Activated CD8-positive, alpha-beta memory T cell treated with anti-CD3 and anti-CD28 coated beads for 48 hours (primary cell): Measurements from ENCODE around the gene PSKH1.

Experiments used
- DNase-seq, 3 experiments: peaks; one replicate each; pipeline ENCODE4 v3.0.0-alpha.2; 2020; ENCODE audit warnings: low read depth in 2 of 3, low spot score in 2 of 3

Gene PSKH1

GRCh38 chr16:67865318-67865717, 27.7 kb upstream of the PSKH1 start:
- DNase-seq: no peak

DNA sequence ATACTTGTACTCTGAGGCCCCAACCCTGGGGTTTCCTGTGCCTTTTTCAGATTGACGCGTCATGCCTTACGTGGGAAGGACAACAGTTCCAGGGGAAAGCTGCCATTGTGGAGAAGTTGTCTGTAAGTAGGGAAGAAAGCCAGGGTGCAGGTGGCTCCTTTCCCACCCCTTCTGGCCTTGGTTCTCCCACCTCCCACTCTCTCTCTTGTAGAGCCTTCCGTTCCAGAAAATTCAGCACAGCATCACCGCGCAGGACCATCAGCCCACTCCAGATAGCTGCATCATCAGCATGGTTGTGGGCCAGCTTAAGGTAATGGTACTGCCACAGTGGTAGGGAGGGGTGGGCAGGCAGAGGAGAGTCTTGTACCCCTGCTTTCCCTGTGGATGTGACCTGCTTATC, 24.8 kb upstream of the PSKH1 start:
- DNase-seq: no peak

GRCh38 chr16:67869653-67870052, 23.4 kb upstream of the PSKH1 start:
- DNase-seq: no peak

- no peak for DNase-seq
These were observed 21.8 kb upstream of the PSKH1 start for GRCh38 chr16:67871256-67871655.

GRCh38 chr16:67872131-67872630, 20.9 kb upstream of the PSKH1 start:
- DNase-seq: no peak

DNA sequence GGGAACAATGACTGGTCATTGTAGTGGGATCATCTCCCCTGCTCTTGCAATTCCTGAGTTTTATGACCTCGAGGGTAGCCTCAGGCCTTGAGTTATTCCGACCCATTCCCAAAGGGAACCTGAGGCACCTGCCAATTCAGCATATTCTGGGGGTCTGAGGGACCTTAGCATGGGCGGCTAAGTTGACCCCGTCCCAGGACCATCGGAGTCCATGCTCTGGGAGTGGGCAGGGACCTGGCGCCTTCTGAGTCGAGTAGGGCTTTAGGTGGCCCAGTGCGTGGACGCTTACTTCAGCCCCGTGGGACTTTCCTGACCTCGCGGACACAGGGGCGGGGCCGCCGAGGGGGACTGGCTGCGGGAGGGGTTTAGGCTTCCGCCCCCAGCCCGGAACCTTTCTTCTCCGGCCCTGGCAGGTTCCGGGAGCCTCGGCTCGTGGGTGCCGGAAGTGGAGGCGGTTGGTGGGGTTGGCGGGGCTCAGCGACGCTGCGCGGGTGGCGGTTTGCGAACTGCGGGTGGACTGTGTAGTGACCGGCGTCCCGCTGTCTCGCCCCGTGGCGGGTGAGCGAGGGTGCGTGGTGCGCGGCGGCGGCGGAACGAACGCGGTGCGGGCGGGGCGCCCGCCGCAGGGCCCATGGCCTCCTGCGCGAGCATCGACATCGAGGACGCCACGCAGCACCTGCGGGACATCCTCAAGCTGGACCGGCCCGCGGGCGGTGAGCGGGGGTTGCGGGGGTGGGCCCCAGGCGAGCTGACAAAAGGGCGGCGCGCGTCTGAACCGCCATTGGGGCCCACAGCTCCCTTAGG, 20.2 kb upstream of the PSKH1 start, which contains the start of gene EDC4:
Gene EDC4, plus strand, starts transcription at position 422 of the 804 bp plus-strand sequence. Its CDS starts 210 bp downstream, at position 632.
- DNase-seq: peak; percentile 78 to 91 (median 84)

DNA sequence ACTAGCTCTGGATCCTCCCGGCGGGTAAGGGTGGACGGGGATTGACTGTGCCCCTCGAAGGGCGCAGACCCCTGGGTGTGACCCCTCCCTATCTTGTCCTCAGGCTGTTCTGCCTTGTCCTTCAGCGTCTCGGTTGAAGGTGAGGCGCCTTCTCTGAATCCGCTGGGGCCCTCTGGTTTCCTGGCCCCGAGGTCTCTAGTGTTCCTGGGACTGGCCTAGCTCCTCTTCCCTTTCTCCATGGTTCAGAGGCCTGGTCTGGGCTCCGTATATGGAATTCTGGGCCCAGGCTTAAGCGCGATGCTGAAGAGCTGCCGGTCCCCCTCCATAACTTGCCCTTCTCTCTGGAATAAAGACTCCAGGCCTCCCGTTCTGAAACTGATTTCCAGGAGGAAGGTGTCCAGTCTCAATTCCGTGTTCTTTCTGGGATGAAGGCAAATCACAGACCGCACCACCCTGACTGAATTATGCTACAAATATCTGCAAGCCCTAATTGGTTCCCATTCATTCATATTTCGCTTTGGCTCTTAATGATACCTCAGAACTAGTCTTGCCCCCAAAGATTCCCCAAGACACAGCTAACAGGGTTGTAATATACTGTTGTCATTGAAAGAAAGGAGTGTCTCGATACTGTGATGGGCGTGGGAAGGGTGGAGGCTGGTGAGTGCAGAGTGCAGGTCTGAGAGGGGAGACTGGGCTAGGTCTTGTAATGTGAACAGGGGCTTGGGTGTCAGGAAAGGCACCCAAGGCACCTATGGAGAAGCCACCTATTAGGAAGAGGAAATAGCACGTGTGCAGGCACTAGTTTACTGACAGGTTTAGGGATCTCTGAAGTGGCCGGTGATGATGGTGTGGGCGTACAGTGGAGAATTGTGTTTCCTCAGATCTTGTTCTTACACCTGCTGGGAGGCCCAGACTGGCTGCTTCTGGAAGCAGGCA, 19.4 kb upstream of the PSKH1 start:
- no peak for DNase-seq

DNA sequence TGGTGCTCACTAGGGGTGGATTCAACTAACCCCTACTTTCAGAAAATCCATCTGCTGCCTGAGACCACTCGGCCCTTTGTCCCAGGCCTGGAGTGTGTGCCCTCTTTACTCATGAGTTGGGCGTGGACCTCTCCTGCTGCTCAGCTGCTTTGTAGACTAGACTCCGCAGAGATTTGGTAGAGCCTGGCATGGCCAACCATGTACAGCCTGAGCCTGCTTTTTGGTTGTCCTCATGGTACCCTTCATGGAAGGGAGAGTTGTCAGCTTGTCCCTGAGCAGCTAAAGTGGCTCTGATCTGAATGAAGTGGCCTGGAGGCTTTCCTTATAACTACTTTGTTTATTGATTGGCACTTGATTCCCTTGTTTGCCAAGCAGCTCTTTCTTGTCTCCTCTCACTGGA, 18.7 kb upstream of the PSKH1 start:
- no peak for DNase-seq

DNA sequence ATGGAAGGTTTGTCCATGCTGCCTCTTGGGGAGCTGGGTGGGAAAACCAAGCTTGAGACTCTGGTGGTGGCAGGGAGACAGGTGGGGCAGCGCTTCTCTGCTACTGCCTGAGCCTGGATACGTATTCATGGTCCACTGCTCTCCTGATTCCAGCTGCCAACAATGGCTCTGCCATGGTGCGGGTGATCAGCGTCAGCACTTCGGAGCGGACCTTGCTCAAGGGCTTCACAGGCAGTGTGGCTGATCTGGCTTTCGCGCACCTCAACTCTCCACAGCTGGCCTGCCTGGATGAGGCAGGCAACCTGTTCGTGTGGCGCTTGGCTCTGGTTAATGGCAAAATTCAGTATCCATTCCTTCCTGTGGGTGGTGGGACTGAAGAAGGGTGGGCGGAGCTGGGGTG, 16.0 kb upstream of the PSKH1 start:
- no peak for DNase-seq

- no peak for DNase-seq
These were observed 14.8 kb upstream of the PSKH1 start for GRCh38 chr16:67878232-67878631.

GRCh38 chr16:67878846-67879245, 14.2 kb upstream of the PSKH1 start:
- DNase-seq: no peak

DNA sequence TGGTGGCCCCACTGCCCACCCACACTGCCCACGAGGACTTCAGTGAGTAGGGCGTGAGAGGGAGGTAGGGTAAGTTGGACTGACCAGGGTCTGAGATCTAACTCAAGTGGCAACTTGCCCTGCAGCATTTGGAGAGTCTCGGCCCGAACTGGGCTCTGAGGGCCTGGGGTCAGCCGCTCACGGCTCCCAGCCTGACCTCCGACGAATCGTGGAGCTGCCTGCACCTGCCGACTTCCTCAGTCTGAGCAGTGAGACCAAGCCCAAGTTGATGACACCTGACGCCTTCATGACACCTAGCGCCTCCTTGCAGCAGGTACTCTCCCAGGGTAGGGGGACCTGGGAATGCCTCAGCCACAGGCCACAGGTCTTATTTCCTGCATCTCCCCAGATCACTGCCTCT, 13.6 kb upstream of the PSKH1 start:
- DNase-seq: no peak

DNA sequence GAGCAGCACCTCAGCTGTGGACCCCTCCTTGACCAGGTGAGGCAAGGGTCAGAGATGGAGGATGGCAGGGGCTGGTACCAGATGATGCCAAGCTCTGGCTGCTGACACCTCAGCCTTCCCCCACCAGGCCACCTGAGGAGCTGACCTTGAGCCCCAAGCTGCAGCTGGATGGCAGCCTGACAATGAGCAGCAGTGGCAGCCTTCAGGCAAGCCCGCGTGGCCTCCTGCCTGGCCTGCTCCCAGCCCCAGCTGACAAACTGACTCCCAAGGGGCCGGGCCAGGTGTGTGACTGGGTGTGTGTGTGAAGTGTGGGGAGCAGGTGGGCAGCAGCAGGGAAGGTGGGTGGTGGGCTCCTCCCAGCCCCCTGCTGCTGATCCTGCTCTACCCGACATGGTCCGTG, 13.1 kb upstream of the PSKH1 start:
- DNase-seq: no peak

DNA sequence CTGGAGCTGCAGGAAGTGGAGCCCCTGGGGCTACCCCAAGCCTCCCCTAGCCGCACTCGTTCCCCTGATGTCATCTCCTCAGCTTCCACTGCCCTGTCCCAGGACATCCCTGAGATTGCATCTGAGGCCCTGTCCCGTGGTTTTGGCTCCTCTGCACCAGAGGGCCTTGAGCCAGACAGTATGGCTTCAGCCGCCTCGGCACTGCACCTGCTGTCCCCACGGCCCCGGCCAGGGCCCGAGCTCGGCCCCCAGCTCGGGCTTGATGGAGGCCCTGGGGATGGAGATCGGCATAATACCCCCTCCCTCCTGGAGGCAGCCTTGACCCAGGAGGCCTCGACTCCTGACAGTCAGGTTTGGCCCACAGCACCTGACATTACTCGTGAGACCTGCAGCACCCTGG, 12.5 kb upstream of the PSKH1 start:
- no peak for DNase-seq

GRCh38 chr16:67881621-67882161, 11.4 kb upstream of the PSKH1 start:
- no peak for DNase-seq

DNA sequence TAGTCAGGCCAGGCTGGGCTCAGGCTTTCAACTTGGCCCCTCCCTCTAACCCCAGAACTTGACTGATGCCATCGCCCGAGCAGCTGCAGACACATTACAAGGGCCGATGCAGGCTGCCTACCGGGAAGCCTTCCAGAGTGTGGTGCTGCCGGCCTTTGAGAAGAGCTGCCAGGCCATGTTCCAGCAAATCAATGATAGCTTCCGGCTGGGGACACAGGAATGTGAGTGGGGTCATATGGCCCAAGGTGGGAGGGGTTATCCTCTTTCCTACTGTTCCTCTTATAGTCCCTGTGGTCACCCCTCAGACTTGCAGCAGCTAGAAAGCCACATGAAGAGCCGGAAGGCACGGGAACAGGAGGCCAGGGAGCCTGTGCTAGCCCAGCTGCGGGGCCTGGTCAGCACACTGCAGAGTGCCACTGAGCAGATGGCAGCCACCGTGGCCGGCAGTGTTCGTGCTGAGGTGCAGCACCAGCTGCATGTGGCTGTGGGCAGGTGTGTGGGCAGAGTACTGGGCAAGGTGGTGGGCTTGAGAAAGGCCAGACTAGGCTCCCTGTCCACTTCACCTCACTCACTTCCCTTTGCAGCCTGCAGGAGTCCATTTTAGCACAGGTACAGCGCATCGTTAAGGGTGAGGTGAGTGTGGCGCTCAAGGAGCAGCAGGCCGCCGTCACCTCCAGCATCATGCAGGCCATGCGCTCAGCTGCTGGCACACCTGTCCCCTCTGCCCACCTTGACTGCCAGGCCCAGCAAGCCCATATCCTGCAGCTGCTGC, 10.5 kb upstream of the PSKH1 start:
- no peak for DNase-seq

- DNase-seq: no peak
These were observed 9.7 kb upstream of the PSKH1 start for GRCh38 chr16:67883146-67883871.

- DNase-seq: peak; percentile 35 to 58 (median 40)
These were observed 9.2 kb upstream of the PSKH1 start for GRCh38 chr16:67883872-67884261.

DNA sequence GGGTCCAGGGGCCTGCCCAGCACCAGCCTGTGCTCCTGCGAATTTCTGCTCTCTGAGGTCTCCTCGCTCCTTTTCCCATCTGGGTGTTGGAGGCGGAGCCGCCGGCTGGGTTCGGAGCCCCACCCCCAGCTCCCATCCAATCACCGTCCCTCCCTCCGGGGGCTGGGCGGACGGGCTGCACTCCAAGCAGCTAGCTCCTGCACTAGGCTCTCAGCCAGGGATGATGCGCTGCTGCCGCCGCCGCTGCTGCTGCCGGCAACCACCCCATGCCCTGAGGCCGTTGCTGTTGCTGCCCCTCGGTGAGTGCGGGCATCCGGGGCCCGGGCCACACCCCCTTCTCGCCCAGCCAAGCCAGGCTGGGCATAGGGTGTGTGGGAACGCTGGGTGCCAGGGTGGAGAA, 8.4 kb upstream of the PSKH1 start, which contains the start of gene NRN1L:
Gene NRN1L, plus strand, starts transcription at position 202 of the 400 bp plus-strand sequence. Its CDS starts 19 bp downstream, at position 221.
- no peak for DNase-seq

- no peak for DNase-seq
These were observed 7.5 kb upstream of the PSKH1 start for GRCh38 chr16:67885545-67885944.
